GM18861 (cell line): ENCODE measurements around the gene MRPS31.
A peak's percentile ranks its signal among the peaks of the same experiment; 100 is the strongest.
"Not testable (repeated sequence)": the region's sequence is repeated elsewhere in the genome, so short reads cannot be mapped to it uniquely, and the experiment has no call there.

Experiments
- ATAC-seq: cut with Tn5 transposase; IDR thresholded peaks from one replicate; pipeline ENCODE4 v1.9.1; 2021; ENCODE audit not compliant: unreplicated experiment

MRPS31 gene

DNA sequence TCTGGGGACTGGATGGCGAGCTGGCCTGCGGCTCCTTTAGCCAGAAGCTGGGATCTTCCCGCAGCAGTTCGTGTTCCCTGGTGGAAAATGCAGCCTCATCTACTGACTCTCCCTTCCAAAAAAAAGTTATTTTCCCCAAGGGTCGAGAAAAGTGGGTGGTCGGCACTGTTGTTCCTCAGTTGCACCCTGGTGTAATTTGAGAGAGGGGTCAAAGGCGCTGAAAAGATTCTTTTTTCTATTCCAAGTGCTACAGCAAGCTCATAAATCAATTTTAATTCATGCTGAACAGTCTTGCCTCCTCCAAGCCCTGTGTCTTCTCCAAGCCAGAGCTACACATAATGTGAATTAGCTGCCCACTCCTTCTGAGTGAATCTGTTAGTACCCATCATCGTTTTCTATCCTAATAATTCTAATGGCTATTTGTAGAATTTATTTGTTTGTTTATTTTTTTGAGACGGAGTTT is 19.2 kb upstream of the MRPS31 start:
- ATAC-seq: no peak

- ATAC-seq: peak; percentile 80
These were observed 18.5 kb upstream of the MRPS31 start, which contains the start of gene SLC25A15 for GRCh38 chr13:40789275-40790153. Gene SLC25A15, plus strand, starts transcription at chr13:40789611. Its CDS starts 3,616 bp downstream, at chr13:40793227.

DNA sequence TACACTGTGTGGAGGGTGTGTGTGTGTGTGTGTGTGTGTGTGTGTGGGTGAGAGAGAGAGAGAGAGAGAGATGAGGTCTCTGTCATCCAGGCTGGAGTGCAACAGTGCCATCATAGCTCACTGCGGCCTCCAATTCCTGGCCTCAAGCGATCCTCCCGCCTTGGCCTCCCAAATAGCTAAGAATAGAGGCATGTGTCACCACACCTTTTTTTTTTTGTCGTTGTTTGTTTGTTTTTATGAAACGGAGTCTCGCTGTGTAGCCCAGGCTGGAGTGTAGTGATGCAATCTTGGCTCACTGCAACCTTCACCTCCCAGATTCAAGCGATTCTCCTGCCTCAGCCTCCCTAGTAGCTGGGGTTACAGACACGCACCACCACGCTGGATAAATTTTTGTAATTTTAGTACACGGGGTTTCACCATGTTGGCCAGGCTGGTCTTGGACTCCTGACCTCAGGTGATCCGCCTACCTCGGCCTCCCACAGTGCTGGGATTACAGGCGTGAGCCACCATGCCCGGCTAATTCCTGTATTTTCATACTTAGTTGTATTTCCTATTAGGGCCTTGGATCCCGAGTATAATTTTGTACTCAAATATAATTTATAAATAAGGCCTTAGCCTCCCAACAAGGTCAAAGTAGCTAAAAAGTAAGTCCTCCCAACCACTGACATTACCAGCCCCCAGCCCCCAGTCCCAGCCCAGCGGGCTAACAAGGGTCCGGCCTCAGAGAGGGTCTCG is 17.7 kb upstream of the MRPS31 start:
- ATAC-seq: not testable (repeated sequence)

- no peak for ATAC-seq
These were observed 16.1 kb upstream of the MRPS31 start for GRCh38 chr13:40787062-40787461.

DNA sequence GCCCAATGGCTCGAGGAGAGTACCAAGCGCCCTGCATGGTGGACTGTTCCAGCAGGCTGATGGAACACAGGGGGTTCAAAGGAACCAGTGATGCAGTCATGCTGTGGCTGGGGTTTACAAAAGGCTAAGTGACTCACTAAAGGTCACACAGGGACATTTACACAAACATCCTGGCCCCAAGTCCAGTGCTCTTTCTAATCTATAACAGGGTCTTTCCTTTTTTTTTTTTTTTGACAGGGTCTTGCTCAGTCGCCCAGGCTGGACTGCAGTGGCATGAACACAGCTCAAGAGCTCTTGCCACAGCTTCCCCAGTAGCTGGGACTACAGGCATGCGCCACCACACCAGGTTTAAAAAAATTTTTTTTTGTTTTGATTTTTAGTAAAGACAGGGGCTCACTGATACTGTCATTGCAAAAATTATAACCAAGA is 15.6 kb upstream of the MRPS31 start:
- no peak for ATAC-seq

- no peak for ATAC-seq
These were observed 13.6 kb upstream of the MRPS31 start for GRCh38 chr13:40784540-40784939.

GRCh38 chr13:40782971-40783370 is 12.0 kb upstream of the MRPS31 start:
- ATAC-seq: not testable (repeated sequence)

GRCh38 chr13:40781717-40782116 is 10.7 kb upstream of the MRPS31 start:
- no peak for ATAC-seq

GRCh38 chr13:40780822-40781401 is 9.9 kb upstream of the MRPS31 start:
- ATAC-seq: no peak

- no peak for ATAC-seq
These were observed 8.9 kb upstream of the MRPS31 start for GRCh38 chr13:40779796-40780285.

DNA sequence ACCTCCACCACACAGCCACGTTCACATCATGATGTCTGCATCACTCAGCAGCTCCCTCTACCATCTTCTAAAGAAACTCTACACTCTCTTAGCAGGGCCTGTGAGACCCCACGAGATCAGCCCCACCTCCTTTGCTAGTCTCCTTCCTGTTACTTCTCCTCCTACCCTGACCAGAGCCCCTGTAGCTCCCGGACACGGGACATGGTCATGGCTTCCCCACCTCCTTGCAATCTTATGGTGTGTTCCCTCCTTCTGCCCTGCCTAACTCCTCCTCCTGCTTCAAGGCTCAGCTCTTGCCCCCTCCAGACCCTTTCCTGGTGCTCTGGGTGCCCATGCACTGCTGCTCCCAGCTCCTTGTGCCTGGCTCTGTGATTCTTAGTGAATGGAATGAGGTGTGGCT is 8.1 kb upstream of the MRPS31 start:
- no peak for ATAC-seq

DNA sequence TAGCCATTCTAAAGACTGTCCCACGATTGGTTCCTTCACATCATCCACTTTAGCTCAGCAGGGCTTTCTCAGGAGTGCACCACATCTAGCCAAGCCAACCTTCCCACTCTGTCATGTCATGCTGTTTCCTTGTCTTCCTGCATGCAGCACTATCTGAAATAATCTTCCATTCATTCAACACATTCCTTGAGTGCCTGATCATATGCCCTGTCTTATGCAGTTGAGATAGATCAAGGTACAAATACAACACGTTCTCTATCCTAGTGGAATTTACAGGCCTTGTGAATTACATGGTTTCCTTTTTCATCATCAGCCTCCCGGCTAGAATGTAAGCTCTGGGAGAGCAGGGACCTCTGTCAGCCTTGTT is 6.8 kb upstream of the MRPS31 start:
- no peak for ATAC-seq

- peak; percentile 68 for ATAC-seq
These were observed 6.3 kb upstream of the MRPS31 start for GRCh38 chr13:40777166-40777808.

- ATAC-seq: peak; percentile 50
These were observed 5.7 kb upstream of the MRPS31 start for GRCh38 chr13:40776681-40777165.

DNA sequence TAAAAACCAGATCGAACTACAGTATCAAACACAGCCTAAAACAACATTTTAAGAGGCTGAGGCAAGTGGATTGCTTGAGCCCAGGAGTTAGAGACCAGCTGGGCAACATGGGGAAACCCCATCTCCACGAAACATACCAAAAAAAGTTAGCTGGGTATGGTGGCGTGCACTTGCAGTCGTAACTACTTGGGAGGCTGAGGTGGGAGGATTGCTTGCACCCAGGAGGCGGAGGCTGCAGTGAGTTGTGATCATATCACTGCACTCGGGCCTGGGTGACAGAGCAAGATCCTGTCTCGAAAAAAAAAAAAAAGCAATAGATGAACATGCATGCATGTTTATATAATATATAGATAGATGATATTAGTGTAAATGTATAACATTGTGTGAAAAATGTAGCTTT is 5.2 kb upstream of the MRPS31 start:
- no peak for ATAC-seq

DNA sequence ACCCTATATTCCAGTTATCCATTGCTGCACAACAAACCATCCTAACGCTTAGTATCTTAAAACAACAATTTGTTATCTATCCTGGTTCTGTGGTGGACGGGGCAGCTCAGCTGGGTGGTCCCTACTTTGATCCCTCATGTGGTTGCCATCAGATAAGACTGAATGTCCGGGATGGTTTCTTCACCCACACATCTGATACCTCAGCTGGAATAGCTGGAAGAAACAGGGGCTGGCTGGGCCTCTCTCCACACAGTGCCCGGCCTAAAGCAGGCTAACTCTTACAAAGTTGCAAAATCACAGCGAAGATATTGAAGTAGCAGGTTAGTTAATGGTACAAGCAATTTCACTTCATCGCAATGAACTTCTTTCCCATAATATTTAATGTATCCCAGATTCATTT is 3.7 kb upstream of the MRPS31 start:
- ATAC-seq: no peak

- no peak for ATAC-seq
These were observed 1.9 kb upstream of the MRPS31 start for GRCh38 chr13:40772765-40773473.

DNA sequence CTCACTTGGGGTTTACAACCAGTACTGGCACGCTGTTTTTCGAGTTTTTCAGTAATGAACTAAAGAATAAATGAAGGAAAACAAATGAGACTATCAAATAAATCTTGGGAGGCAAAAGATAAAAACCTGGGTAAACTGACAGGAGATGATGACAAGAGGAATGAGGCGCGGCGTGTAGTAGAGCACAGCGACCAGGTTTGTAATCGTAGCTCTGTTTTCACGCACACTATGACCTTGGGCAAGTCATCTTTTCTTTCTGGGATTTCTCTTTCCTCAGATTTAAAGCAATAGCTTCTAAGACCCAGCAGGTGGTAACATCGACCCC is 419 bp downstream of the MRPS31 start:
- no peak for ATAC-seq

DNA sequence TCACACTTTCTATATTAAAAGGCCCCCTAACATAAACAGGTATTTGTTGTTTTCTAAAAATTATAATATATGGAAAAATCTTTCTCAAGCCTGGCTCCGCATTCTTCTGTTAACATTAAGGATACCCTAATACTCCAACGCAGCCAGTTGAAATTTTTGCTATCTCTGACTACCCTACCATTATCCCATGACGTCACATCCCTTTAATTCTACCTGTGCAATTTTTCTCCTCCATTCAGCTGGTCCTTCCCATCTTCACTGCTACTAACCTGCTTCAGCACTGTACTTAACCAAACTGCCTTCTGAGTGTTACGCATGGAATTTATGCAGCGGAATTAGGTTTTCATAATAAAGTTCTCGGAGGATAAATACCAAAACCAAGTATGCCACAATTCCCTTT is 1.0 kb downstream of the MRPS31 start:
- ATAC-seq: no peak

GRCh38 chr13:40765602-40766001 is 5.4 kb downstream of the MRPS31 start:
- ATAC-seq: no peak
